NCI-H1092 (cell line): ENCODE results near the gene LILRB3.
"Not testable (repeated sequence)": the region's sequence is repeated elsewhere in the genome, so short reads cannot be mapped to it uniquely, and the experiment has no call there.

Experiments
- DNase-seq: peaks from one replicate; lab custom pipeline; 2025; lab: John Stamatoyannopoulos, UW

LILRB3 gene

DNA sequence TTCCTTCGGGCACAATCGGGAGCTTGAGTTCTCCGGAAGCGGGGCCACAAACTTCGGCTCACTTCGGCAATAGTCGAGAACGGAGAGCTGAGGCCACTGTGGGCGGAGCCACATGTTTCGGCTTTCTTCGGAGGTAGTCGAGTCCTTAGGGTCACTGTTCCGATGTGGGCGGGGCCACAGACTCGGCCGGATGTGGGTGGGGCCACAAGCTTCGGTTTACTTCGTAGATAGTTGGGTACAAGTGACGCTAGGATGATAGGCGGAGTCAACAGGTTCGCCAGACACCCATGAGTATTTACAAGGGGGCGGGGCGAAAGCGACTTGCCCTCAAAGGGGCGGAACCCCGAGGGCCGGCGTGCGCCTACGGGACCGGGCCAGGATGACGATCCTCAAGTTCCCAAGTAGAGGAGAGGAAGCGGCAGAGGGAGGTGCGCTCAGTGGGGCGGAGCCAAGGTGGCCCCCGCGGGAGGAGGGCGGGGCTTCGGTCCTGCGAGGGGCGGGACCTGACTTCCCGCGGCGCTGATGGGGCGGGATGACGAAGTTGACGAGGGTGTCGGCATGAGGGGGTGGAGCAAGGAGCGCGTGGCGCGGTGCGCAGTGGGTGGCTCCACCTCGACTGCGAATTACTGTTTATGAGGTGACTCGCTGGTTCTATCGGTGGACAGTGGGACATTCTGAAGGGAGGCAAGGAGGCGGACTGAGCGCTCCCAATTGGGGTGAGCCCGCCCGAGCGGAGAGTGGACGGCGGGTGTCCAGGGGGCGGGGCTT is 32.9 kb downstream of the LILRB3 start:
- DNase-seq: peak; percentile 99

DNA sequence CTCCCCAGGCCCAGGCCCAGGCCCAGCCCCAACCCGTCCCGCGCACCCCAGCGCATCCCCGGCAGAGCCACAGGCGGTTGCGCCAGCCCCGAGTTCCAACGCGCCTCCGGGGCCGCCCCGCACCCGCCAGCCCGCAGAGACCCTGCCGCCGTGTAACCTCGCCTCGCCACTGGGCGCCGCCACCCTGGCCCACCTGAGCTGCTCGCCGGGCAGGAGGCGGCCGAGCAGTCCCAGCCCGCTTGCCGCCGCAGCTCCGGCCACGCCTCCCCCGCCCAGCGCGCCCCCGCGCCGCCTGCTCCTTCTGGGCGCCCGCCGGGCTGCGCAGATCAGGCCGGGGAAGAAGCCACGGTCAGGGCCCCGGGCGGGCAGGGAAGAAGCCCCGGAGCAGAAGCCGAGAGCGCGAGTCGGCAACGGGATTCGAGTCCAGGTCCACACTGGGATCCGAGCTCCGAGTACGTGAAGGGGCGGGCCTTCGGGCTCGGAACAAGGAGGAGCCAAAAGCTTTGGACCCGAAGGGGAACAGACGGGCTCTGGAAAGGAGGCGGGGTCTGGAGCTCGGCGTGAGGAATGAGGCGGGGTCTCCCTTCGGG is 33.6 kb downstream of the LILRB3 start, which contains the start of gene MBOAT7:
Gene MBOAT7 (minus strand): TSS at position 436 of the 590 bp plus-strand sequence. CDS start 1,072 bp downstream, outside the sequence.
- DNase-seq: no peak

GRCh38 chr19:54188215-54188871 is 34.5 kb downstream of the LILRB3 start:
- DNase-seq: no peak

DNA sequence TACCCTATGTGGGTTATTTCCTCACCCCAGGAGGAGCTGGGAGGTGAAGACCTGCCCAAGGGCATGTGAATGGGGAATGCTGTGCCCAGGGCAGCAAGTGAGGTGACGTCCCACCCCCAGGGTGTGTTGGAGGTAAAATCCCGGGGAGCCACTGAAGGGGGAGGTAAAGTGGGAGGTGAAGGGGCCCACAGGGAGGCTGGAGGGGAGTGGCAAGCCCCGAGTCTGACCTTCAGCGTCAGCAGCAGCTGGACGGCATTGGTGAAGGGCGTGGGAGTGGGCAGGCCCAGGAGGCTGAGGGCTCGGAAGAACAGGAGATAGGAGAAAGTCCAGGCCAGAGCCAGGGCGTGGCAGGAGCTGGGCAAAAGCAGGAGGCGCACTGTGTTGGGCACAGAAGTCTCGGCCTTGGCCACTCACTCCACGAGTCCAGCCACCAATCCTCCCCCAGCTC is 35.8 kb downstream of the LILRB3 start:
- DNase-seq: no peak

DNA sequence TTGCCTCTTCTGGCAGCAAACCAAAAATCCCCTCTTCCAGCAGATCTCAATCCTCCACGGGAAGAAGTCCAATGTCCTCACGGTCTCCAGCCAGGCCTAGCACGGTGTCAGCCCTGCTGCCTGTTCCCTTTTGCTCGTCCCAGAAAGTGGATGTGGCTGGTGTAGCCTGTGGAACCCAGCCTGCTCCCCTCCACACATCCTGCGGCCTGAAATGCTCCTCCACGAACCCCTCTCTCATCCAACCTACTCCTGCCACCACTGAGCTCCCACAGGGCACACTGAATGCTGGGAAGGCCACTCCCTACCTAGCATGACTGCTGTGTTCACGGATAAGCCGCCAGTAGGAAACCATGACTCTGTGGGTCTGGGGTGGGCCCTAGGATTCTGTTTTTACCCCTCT is 36.5 kb downstream of the LILRB3 start:
- no peak for DNase-seq

- DNase-seq: no peak
These were observed 39.4 kb downstream of the LILRB3 start for GRCh38 chr19:54183431-54183830.

GRCh38 chr19:54181894-54182293 is 40.9 kb downstream of the LILRB3 start:
- not testable (repeated sequence) for DNase-seq

DNA sequence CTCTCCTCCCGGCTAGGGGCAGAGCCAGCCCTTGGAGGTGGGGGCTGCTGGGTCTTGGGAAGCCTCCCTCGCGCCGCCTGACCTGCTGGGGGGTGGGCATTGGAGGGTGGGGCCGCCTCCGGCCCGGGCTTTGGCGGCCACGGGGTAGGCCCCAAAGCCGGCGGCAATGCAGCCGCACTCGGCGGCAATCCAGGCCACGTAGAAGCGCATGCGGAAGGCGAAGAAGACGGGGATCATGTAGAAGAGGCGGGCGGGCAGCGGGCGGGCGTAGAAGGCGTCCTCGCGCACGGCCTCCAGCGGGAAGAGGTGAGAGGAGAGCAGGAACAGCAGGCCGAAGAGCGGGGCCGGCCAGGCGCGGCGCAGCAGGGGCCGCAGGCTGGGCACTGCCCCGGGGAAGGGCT is 42.1 kb downstream of the LILRB3 start:
- no peak for DNase-seq

DNA sequence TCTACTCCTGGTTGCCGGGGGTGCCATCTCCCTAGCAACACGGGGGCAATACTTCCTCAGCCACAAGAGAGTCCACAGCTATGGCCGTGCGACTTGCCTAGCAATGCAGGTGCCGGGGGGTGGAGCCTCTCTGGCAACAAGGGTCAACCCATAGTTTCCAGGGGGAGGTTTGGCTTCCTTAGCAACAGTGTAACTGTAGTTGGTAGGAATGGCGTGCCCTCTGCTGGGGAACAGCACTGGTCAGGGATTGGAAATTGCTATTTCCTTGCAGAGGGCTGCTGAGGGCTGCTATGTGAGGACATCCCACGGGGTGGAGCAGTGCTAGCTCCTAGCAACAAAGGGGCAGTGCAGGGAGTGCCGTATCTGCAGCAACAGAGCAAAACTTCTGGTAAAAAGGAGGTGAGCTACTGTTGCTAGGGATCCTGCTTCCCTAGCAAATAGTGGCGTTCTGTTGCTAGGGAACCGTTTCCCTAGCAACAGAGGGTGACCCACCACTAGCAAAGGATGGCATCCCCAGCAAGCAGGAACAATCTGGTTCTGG is 42.8 kb downstream of the LILRB3 start:
- no peak for DNase-seq

DNA sequence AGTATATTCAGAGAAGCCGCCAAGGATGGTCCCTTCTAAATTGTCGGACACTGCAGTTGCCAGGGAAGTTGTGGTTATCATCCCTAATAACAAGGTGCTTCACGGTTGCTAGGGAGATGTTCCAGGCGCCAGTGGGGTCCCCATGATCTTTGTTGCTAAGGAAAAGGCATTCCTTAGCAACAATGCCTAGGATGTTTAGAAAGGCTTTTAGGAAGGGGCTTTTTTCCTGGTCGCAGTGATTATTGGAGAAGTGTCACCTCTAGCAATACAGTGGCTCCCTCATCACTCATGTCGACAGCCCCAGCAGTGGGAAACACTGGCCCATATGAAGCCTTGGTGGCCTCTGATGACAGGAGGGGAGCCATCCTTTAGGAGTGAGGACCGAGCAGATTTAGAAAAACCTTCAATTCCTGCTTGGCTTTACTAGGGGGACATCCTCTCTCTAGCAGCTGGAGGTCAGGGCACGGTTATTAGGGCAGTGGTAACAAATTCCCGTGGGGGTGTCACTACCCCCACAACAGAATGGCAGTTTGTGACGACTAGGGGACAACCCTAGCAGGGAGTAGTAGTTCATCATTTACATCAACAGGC is 43.5 kb downstream of the LILRB3 start:
- no peak for DNase-seq

GRCh38 chr19:54178581-54179261 is 44.1 kb downstream of the LILRB3 start:
- no peak for DNase-seq

GRCh38 chr19:54173951-54174834 is 48.6 kb downstream of the LILRB3 start:
- no peak for DNase-seq

GRCh38 chr19:54173359-54173699 is 49.5 kb downstream of the LILRB3 start:
- DNase-seq: no peak

GRCh38 chr19:54172471-54173358 is 50.1 kb downstream of the LILRB3 start, which contains the start of gene TMC4:
TSS of gene TMC4 (minus strand) at chr19:54173160. CDS start at chr19:54173117, 43 bp downstream.
- DNase-seq: no peak

GRCh38 chr19:54171736-54172431 is 50.9 kb downstream of the LILRB3 start:
- DNase-seq: not testable (repeated sequence)

- DNase-seq: no peak
These were observed 53.6 kb downstream of the LILRB3 start for GRCh38 chr19:54169149-54169740.

DNA sequence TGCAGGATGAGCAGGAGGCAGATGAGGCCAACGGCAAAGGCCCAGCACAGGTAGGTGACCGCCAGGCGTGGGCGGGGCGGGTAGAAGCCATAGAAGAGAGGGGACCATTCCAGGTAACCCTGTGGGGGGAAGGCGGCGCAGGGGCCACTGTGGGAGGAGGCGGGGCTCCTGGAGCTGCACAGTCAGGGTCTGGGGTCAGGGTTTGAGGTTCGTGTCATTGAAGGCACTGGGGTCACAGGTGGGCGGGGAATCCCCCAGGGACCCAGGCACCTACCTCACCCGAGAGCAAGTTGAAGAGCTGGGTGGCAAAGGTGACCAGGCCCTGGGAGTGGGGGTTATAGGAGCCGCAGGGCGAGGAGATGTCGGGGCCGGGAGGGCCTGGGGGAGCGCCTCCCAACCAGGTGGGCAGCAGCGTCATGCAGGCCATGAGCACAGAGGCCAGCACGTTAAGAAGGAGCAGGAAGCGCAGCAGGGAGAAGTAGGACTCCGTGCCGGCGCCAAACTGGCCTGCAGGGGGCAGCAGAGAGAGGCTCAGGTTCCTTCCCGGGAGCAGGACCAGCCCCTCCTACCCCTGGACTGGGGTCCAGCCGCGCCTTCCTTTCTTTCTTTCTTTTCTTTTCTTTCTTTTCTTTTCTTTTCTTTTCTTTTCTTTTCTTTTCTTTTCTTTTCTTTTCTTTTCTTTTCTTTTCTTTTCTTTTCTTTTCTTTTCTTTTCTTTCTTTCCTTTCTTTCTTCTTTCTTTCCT is 54.5 kb downstream of the LILRB3 start:
- DNase-seq: peak; percentile 74
